Activated naive CD8-positive, alpha-beta T cell treated with anti-CD3 and anti-CD28 coated beads, Interleukin-2, amount 50 U/mL, for 24 hours (primary cell): Measurements from ENCODE around the gene CCDC69.

ENCODE experiments used
- ATAC-seq: fragments of 150-1000 bp; cut with Tn5 transposase; one replicate; pipeline ENCODE4 v1.10.0; 2021
- DNase-seq: peaks from one replicate; pipeline ENCODE4 v3.0.0; 2021
- H3K27ac Mint-ChIP-seq: one replicate; pipeline ENCODE4 v1.8.0; 2021; ENCODE audit warnings: mild to moderate bottlenecking, mixed read lengths
- H3K27me3 Mint-ChIP-seq: one replicate; pipeline ENCODE4 v1.8.0; 2021; ENCODE audit warnings: mixed read lengths
- H3K36me3 Mint-ChIP-seq: one replicate; pipeline ENCODE4 v1.8.0; 2021; ENCODE audit warnings: low read depth, mixed read lengths
- H3K4me1 Mint-ChIP-seq: one replicate; pipeline ENCODE4 v1.8.0; 2021; ENCODE audit warnings: mixed read lengths
- H3K4me3 Mint-ChIP-seq: one replicate; pipeline ENCODE4 v1.8.0; 2021; ENCODE audit warnings: mild to moderate bottlenecking, moderate library complexity, mixed read lengths
- H3K9me3 Mint-ChIP-seq: one replicate; pipeline ENCODE4 v1.8.0; 2021; ENCODE audit warnings: mixed read lengths

CCDC69 gene

DNA sequence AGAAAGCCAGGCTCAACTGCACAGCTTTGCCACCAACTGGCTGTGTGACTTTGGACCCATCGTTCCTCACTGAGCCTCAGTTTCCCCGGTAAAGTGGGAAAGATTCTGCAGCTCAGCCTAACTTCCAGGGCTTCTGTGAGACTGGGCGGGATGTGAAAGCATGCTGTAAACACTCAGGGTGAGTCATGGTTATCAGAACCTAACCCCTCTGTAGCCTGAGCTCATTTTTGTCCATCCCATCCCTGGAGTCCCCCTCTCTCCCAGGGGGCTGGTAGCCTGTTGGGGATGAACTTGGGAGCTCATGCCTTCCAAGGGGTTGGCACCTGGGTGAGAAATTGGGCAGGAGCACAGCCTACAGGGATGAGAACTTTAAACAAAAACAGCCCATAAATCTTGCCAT, 2.3 kb downstream of the CCDC69 start:
- H3K27ac Mint-ChIP-seq: peak overlapping the region; percentile 84
- peaks cover 76% of the 10 kb centered on the region for H3K4me1 Mint-ChIP-seq
- H3K27me3 Mint-ChIP-seq: no peaks in the 10 kb centered on the region
- DNase-seq (no peak), ATAC-seq (peak; percentile 38)
- H3K9me3 Mint-ChIP-seq: no peaks in the 10 kb centered on the region
- peak overlapping the region; percentile 84 for H3K4me3 Mint-ChIP-seq
- H3K36me3 Mint-ChIP-seq: peaks cover 24% of the 10 kb centered on the region

GRCh38 chr5:151219789-151220188, 4.1 kb downstream of the CCDC69 start:
- peak overlapping the region; percentile 80 for H3K27ac Mint-ChIP-seq
- no peak for DNase-seq
- peaks cover 32% of the 10 kb centered on the region for H3K36me3 Mint-ChIP-seq
- ATAC-seq: no peak
- no peaks in the 10 kb centered on the region for H3K9me3 Mint-ChIP-seq
- no peak overlapping the region for H3K4me3 Mint-ChIP-seq
- peaks cover 86% of the 10 kb centered on the region for H3K4me1 Mint-ChIP-seq
- H3K27me3 Mint-ChIP-seq: no peaks in the 10 kb centered on the region

- H3K4me1 Mint-ChIP-seq: peaks cover 86% of the 10 kb centered on the region
- peaks cover 39% of the 10 kb centered on the region for H3K36me3 Mint-ChIP-seq
- H3K27me3 Mint-ChIP-seq: no peaks in the 10 kb centered on the region
- peak overlapping the region; percentile 70 for H3K27ac Mint-ChIP-seq
- H3K4me3 Mint-ChIP-seq: no peak overlapping the region
- DNase-seq: no peak
- no peaks in the 10 kb centered on the region for H3K9me3 Mint-ChIP-seq
- ATAC-seq: no peak
Observed at GRCh38 chr5:151219138-151219537, 4.8 kb downstream of the CCDC69 start.

DNA sequence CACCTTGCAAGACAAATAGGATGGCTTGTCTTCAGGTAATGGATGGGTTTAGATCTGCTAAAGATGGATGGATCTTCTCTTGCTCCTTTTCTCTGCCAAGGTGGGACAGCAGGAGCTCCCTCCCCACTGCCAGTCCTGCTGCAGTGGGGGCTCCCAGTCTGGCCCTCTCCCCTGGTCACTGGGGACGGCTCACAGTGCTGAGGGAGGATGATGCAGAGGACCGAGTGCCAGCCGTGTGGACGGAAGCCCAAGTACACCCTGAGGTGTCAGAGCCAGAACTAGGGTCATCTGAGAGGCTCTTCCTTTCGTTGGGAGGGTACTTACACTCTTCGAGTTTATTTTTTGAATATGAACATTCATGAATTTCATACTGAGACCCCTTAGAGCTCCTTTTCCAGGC, 5.7 kb downstream of the CCDC69 start:
- no peak for DNase-seq
- H3K4me1 Mint-ChIP-seq: peaks cover 91% of the 10 kb centered on the region

DNA sequence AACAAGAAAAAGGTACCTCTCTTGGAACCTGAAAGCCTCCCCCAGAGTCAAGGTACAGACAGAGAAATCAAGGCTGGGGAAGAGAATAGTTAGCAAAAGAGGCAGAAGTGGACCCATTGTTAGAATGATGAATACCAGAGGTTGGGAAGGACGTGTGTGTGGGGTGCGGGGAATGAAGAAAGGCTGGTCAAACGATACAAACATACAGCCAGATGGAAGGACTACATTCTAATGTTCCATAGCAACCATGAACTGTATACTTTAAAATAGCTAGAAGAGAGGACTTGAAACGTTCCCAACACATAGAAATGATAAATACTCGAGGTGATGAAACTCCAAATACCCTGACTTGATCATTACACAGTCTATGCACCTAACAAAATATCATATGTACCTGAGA, 7.1 kb downstream of the CCDC69 start:
- Mint-ChIP-seq H3K36me3 (peaks cover 48% of the 10 kb centered on the region), H3K9me3 (no peaks in the 10 kb centered on the region), H3K27ac (peak overlapping the region; percentile 30), H3K27me3 (no peaks in the 10 kb centered on the region), H3K4me1 (peaks cover 87% of the 10 kb centered on the region), H3K4me3 (no peak overlapping the region)
- ATAC-seq: no peak
- no peak for DNase-seq

More for the DNA sequence above, 5.7 kb downstream of the CCDC69 start:
- H3K36me3 Mint-ChIP-seq: peaks cover 42% of the 10 kb centered on the region
- no peak overlapping the region for H3K4me3 Mint-ChIP-seq
- H3K27me3 Mint-ChIP-seq: no peaks in the 10 kb centered on the region
- no peaks in the 10 kb centered on the region for H3K9me3 Mint-ChIP-seq
- peak overlapping the region; percentile 70 for H3K27ac Mint-ChIP-seq
- no peak for ATAC-seq

- ATAC-seq (no peak), DNase-seq (no peak)
- H3K4me1 Mint-ChIP-seq: peaks cover 88% of the 10 kb centered on the region
- no peaks in the 10 kb centered on the region for H3K9me3 Mint-ChIP-seq
- peak overlapping the region; percentile 88 for H3K4me3 Mint-ChIP-seq
- H3K27me3 Mint-ChIP-seq: no peaks in the 10 kb centered on the region
- H3K36me3 Mint-ChIP-seq: peaks cover 44% of the 10 kb centered on the region
- peak overlapping the region; percentile 91 for H3K27ac Mint-ChIP-seq
Observed at GRCh38 chr5:151215546-151215880, 8.4 kb downstream of the CCDC69 start.

DNA sequence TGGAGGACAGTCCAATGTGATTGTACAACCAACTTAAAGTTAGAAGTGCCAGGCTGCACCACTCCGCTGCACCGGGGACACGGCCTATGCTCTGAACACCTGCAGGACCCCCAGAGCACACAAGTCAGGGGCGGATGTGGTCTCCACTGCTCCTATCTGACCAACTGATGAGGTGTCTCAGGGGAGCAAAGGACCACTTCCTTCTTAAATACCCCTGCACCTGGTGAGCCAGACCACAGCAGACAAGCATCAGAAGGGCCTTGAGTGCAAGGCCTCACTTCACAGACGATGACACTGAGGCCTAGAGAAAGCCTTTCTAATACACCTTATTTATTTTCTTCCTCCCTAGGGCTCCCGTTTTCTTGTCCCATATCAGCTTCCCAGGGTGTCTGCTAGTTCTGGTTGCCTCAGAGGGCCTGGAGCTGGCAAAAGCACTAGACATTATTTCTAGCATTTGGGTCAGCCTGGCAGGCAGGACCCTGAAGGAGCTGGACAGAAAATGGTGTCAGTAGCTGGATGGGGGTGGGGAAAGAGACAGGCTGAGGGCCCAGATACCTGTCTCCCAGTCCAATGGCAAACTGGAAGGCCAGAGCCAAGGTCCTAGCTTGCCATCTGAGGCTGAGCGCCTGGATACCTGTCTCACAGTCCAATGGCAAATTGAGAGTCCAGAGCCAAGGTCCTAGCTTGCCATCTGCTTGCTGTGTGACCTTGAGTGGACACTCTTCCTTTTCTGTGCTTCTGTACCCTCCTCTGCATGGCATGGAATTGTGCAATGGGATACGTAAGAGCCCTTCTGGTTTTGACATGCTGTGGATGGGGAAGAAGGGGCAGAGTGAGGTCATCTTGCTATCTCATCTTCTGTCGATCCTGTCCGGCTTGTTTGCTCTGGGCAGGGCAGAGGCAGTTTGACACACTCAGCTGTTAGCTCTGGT, 9.0 kb downstream of the CCDC69 start:
- Mint-ChIP-seq H3K27me3 (no peaks in the 10 kb centered on the region), H3K4me3 (peak overlapping the region; percentile 88), H3K9me3 (no peaks in the 10 kb centered on the region), H3K27ac (peak overlapping the region; percentile 91), H3K36me3 (peaks cover 40% of the 10 kb centered on the region), H3K4me1 (peaks cover 86% of the 10 kb centered on the region)
- peak; percentile 52 for DNase-seq
- peak; percentile 8 for ATAC-seq

GRCh38 chr5:151213803-151214613, 9.9 kb downstream of the CCDC69 start:
- no peaks in the 10 kb centered on the region for H3K27me3 Mint-ChIP-seq
- H3K9me3 Mint-ChIP-seq: no peaks in the 10 kb centered on the region
- peak overlapping the region; percentile 88 for H3K4me3 Mint-ChIP-seq
- H3K27ac Mint-ChIP-seq: peak overlapping the region; percentile 91
- H3K4me1 Mint-ChIP-seq: peaks cover 88% of the 10 kb centered on the region
- peaks cover 38% of the 10 kb centered on the region for H3K36me3 Mint-ChIP-seq
- ATAC-seq (peak; percentile 87), DNase-seq (peak; percentile 86)

DNA sequence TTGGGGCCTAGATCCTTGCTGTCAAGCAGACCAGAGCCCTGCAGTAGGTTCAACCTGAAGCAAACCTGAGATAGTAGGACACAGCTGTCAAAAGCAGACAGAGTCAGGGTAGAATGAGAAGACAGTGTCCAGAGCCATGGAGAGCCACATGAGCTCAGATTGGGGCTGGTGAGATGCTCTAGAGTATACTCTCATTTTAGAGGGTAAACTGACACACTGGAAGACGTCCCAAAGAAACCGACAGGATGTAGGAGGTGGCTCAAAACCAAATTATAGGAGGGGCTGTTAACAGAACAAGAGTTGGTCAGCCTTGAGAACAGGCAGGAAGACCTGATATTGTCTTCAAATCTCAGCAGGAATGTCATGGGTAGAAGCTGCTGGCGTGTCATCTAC, 11.5 kb downstream of the CCDC69 start:
- peaks cover 88% of the 10 kb centered on the region for H3K4me1 Mint-ChIP-seq
- no peaks in the 10 kb centered on the region for H3K27me3 Mint-ChIP-seq
- H3K36me3 Mint-ChIP-seq: peaks cover 30% of the 10 kb centered on the region
- H3K27ac Mint-ChIP-seq: peak overlapping the region; percentile 91
- no peaks in the 10 kb centered on the region for H3K9me3 Mint-ChIP-seq
- H3K4me3 Mint-ChIP-seq: peak overlapping the region; percentile 88
- DNase-seq (no peak), ATAC-seq (peak; percentile 16)

- H3K27ac Mint-ChIP-seq: peak overlapping the region; percentile 86
- no peaks in the 10 kb centered on the region for H3K9me3 Mint-ChIP-seq
- DNase-seq: no peak
- H3K36me3 Mint-ChIP-seq: peaks cover 7% of the 10 kb centered on the region
- H3K4me3 Mint-ChIP-seq: peak overlapping the region; percentile 1
- peaks cover 76% of the 10 kb centered on the region for H3K4me1 Mint-ChIP-seq
- ATAC-seq: no peak
- H3K27me3 Mint-ChIP-seq: no peaks in the 10 kb centered on the region
Observed at GRCh38 chr5:151208481-151208914, 15.4 kb downstream of the CCDC69 start.

DNA sequence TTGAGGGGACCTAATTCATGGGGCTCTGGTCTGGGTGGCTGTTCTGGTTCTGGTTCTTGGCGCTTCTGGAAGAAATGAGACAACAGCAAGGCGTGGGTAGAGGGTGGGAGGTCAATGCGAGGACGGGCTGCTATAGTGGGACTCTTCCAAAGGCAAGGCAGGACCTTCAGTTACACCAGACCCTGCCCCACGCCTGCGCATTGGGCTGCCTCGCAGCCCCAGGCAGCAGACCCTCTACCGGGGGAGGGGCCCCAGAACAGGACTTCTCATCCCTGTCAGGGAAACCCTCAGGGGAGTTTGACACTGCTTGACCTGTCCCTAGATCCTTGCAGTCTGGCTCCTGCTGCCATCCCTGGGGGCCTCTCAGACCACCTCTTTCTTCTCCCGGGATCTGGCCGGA, 18.5 kb downstream of the CCDC69 start:
- Mint-ChIP-seq H3K27ac (peak overlapping the region; percentile 72), H3K36me3 (peaks cover 13% of the 10 kb centered on the region), H3K27me3 (no peaks in the 10 kb centered on the region), H3K9me3 (no peaks in the 10 kb centered on the region), H3K4me3 (no peak overlapping the region), H3K4me1 (peaks cover 73% of the 10 kb centered on the region)
- DNase-seq (no peak), ATAC-seq (no peak)

DNA sequence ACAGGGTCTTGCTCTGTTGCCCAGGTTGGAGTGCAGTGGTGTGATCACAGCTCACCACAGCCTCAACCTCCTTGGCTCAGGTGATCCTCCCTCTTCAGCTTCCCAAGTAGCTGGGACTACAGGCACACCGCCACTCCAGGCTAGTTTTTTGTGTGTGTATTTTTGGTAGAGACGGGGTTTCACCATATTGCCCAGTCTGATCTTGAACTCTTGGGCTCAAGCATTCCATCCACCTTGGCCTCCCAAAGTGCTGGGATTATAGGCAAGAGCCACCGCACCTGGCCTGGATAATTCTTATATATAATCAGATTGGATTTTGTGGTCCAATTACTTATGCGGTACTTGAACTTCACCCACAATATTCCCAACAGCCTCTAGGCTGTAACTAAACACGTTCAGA, 19.8 kb downstream of the CCDC69 start:
- Mint-ChIP-seq H3K4me1 (peaks cover 61% of the 10 kb centered on the region), H3K27ac (no peak overlapping the region), H3K4me3 (no peak overlapping the region), H3K36me3 (peaks cover 13% of the 10 kb centered on the region), H3K9me3 (no peaks in the 10 kb centered on the region), H3K27me3 (no peaks in the 10 kb centered on the region)
- ATAC-seq (no peak), DNase-seq (no peak)

DNA sequence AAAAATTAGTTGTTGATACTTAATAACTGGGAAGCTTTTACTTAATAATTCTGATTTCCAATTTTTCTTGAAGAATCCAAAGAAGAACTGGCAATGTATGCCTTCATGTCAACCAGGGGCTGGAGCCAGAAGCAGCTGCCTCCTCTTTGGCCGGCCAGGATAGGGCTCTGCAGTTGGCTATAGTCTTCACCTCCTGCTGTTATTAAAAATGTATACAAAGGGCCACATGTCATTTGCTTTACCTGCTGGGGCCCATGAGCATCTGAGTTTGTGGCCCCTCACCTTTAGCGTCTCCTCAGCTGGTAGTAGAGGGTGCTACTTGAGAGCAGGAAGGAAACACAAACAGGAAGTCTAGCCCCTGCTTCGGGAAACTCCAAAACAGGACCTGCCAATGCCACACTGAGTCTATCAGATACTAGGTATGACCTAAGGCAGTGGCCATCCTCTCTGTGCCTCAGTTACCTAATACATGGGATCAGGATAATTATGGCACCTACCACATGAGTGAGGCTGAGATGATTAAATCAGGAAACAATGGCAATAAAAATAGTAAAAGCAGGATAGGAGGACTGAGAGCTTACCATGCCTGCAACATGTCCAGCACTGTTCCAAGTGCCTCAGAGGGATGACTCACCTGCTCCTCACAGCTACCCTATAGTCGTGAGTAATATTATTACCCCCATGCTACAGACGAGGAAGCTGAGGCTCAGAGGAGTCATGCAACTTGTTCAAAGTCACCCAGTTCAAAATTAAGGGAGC, 21.3 kb downstream of the CCDC69 start:
- ATAC-seq (peak; percentile 100), DNase-seq (peak; percentile 46)
- Mint-ChIP-seq H3K27me3 (no peaks in the 10 kb centered on the region), H3K27ac (peak overlapping the region; percentile 79), H3K4me3 (peak overlapping the region; percentile 25), H3K9me3 (no peaks in the 10 kb centered on the region), H3K36me3 (peaks cover 20% of the 10 kb centered on the region), H3K4me1 (peaks cover 53% of the 10 kb centered on the region)

- DNase-seq: no peak
- no peaks in the 10 kb centered on the region for H3K9me3 Mint-ChIP-seq
- peaks cover 61% of the 10 kb centered on the region for H3K4me1 Mint-ChIP-seq
- peaks cover 27% of the 10 kb centered on the region for H3K36me3 Mint-ChIP-seq
- no peak overlapping the region for H3K4me3 Mint-ChIP-seq
- peak overlapping the region; percentile 15 for H3K27ac Mint-ChIP-seq
- no peak for ATAC-seq
- no peaks in the 10 kb centered on the region for H3K27me3 Mint-ChIP-seq
Observed at GRCh38 chr5:151200913-151201595, 22.8 kb downstream of the CCDC69 start.
